ENCODE results near the gene CREB3.

CREB3 gene

DNA sequence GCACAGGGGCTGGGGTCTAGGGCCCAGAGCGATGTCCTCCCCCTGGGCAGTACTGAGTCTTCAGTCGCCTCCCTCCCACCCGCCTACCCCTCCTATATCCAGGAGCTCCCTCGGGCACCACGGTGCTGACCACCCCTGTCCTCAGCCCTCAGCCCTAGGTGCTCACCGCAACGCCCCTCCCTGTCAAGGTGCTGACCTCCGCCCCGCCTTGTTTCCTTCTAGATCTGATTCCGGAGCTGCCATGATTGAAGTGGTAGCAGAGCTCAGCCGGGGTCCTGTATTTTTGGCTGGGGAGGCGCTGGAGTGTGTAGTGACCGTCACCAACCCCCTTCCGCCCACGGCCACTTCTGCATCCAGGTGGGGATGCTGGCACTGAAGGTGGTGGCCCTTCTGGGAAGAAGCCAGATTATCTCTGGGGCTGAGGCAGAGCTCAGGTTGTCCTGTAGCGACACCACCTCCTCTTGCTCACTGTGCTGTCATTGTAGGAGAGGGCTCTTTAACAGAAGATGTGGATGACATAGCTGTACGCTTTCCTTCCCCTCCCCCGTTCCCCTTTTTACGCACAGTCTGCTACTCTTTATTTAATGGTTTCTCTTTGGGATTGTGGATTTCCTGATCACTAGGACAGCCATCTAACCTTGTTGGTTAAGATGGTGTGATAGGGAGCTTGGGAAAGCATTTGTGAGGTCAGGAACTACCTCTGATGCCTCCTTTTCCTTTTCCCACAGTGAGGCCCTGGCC is 17.2 kb downstream of the CREB3 start:
- no peak for DNase-seq

DNA sequence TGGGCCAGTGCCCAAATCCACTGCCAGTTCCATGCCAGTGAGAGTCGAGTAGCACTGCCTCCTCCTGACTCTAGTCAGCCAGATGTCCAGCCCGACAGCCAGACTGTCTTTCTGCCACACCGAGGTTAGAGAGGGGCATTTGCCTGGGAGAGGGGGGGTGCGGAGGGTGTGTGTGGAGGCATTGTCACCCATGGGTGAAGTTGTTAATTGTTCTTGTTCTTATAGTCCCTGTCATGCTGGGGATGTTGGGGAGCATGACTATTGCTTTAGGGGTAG is 17.7 kb downstream of the CREB3 start:
- no peak for DNase-seq

DNA sequence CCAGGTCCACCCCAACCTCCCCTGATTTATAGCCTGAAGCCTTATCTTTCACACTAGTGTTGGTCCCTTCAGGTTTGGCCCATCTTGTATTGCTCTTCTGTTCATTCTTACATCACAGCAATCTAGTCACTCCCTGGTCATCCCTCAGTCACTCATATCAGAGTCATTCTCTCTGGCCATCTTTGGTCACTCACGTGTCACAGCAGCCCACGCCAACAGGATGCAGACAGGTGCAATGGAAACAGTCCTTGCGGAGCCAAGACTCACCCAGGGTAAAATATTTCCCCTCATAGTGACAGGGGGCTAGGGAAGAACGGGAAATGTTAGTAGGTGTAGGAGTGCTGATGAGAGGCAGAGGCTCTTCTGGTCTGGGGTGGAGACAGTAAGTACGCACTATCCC is 21.0 kb downstream of the CREB3 start:
- DNase-seq: no peak

DNA sequence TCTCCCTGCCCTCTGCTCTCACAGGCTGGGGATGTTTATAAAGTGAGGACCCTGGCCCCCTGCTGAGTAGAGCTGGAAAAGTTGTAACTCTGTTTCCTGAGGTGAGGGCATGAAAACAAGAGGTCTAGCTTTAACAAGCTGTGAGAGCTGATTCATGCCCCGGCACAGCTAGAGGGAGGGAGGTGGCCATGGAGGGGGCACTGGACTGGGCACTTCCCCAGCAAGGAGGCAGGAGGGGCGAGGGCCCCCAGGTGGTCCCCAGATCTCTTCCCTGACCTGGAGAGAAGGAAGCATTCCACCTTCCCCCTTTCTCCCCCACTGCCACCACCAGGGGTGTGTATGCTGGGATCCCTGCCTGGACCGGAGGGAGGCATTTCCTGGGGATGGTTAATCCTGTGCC is 21.8 kb downstream of the CREB3 start, which contains the start of gene MSMP:
TSS of gene MSMP (minus strand) at position 13 of the 400 bp plus-strand sequence. CDS start 147 bp downstream, outside the sequence.
- DNase-seq: no peak

DNA sequence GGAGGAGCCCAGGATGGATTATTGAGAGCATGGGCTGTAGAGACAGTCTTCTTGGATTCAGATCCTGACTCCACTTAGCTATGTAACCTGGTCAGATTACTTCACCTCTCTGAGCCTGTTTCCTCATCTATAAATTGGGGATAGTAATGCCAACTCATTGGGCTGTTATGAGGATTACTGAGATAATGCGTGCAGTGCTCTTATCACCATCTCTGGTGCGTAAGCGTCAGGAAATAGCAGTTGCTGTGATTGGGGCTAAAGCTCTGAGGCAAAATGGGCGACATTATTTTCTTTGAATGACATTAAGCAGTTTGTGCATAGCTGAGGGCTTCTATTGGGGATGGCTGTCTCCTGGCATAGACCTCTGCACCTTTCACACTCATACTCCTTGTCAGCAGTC is 22.6 kb downstream of the CREB3 start:
- no peak for DNase-seq

GRCh38 chr9:35756275-35757225 is 24.1 kb downstream of the CREB3 start:
- no peak for DNase-seq

- no peak for DNase-seq
These were observed 24.9 kb downstream of the CREB3 start for GRCh38 chr9:35757226-35757891.

- no peak for DNase-seq
These were observed 25.4 kb downstream of the CREB3 start for GRCh38 chr9:35757892-35758275.

- DNase-seq: no peak
These were observed 26.1 kb downstream of the CREB3 start for GRCh38 chr9:35758475-35759050.

DNA sequence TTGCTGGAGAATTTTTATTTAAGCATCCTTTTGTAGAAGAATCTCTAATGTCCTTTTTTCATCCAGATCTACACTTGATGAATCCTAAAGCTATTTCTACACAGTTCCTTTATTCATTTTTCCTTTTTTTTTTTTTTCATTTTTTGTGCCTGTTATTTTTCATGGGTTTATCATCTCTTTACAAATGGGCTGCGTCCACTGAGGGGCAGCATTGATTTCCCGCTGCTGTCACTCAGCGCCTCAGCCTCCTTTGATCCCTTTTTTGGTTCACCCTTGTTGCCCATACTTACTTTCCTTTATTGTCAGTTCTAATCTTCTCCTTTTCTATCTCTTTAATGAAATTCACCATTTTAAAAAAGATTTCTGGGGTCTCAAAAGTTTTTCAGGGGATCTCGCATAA is 27.3 kb downstream of the CREB3 start:
- no peak for DNase-seq

DNA sequence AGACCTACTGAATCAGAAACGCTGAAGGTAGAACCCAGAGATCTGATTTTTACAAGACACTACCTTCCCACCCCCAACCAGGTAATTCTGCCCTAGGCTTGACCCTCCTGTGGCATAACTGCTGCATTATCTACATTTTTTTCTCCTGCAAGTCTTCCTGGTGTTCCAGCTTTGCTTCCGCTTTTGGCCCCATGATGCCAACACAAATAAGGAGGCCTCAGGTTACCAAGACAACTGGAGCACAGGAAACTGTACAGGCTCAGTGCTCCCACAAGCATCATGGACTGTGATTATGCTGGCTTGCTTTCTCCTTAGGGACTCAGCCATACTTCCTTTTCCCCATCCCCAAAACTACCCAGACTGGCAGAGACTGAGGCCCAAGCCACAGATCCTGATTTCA is 28.2 kb downstream of the CREB3 start:
- DNase-seq: peak; percentile 24

DNA sequence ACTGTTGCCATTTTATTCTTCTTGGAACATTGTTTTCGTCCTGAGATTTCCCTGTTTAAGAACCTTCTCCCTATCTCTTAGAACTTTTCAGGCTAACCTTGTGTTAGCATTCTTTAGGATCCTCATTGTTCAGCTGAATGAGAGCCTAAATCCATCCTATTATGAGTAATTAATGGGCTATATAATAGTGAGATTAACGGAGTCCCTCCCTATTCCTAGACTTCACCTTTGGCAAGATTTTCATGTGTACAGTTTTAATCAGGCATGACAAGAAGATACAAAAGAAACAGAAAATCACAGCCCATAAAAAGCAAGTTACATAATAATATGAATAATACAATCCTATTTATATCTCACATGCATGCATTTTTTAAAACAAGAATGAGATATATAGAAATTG is 30.7 kb downstream of the CREB3 start:
- no peak for DNase-seq

- no peak for DNase-seq
These were observed 31.3 kb downstream of the CREB3 start for GRCh38 chr9:35763803-35764202.

DNA sequence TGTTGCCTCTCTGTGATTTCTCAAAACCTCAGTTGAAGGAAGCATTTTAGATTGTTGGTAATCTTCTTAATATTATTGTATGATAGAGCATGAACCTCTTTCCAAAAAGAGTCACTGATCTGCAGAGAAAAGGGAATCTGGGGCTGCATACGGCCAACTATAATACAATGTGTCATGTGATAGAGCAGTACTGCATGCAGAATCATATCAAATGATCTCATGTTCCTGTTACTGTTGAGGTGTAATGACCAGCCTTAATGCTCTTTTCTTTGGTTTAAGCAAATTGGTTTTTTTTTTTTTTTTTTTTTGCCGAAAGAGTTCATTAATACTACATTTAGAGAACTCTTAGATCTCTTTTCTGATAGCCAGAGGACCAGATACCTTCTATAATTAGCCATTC is 34.5 kb downstream of the CREB3 start:
- no peak for DNase-seq

DNA sequence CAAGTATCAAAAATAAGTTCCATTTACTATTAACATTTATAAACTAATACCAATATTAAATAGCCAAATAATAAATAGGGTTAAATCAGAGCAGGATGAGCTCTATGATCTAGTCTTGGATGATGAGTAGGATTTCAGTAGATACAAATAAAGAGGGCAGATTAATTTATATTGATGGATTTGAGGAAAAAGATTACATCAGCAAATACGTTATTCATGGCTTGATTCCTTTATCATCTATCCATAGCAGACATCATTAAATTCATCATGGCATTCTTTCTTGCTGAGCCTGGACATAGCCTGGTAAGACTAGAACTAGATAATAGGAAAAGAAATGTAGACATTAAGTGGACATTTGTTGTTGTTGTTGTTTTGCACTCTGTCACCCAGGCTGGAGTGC is 35.0 kb downstream of the CREB3 start:
- no peak for DNase-seq

DNA sequence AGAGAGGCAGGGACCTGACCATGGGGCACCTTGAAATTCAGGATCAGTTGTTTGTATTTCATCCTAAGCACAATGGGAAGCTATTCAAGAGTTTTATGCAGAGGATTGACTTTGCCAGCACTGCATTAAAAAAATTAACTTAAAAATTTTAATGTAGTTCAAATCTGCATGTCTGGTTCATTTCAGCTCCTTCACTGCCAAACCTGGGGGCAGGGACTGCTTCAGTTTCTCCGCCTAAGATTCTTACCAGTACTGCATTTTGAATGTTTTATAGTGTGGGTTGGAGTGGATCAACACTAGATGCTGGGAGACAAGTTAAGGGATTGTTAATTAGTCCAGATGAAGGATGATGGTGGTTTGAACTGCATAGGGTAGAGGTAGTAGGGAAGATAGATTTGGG is 37.3 kb downstream of the CREB3 start:
- DNase-seq: no peak

- no peak for DNase-seq
These were observed 38.6 kb downstream of the CREB3 start for GRCh38 chr9:35771075-35771433.

- no peak for DNase-seq
These were observed 39.1 kb downstream of the CREB3 start for GRCh38 chr9:35771534-35771933.

DNA sequence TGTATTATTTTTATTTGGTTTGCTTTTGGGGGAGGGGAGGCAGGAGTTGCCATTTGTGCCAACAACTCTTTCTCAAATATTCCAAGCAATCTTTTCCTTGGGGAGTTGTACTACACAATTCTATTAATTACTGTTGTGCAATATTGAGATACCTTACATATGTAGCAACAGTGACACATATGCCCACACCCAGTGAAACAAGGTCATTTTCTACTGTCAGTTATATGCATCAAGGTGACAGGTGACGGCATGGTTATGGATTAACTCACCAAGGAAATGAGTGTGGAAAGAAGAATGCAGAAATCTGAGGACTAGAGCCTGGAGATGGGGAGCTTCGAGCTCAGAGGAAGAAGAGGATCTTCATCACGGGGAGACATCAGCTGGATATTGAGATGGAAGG is 39.5 kb downstream of the CREB3 start:
- DNase-seq: no peak

DNA sequence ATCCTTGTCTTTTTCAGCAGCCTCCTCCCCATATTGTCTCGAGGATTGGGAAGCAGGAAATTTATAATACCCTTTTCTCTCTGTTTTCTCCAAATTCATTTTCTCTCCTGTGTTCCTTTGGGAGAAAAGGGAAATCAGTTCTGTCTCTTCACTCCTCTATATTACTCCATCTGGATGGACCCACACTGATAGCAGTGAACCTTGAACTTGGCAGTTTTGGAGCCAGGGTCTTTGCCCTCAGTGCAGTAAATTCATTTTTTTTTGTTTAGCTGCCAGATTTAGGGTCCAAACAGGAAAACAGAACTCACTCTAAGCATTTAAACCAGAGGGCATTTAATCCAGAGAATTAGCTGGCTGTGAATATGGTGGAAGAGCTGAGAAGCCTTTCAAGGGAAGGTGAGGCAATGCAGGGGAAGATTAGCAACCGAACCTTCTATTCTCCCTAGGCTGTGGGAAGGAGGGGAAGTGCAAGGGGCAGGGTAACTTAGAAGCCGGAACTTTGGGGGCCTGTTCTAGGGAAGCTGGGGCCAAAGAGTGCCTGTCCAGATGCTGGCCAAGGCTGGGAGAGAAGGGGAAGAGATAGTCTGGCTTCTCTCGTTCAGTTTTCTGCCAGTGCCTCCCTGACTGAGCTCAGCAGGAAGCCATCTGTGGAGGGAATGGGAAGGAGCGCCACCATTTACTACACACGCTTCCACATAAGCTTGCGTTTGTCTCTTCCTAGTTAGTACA is 42.6 kb downstream of the CREB3 start:
- DNase-seq: no peak

DNA sequence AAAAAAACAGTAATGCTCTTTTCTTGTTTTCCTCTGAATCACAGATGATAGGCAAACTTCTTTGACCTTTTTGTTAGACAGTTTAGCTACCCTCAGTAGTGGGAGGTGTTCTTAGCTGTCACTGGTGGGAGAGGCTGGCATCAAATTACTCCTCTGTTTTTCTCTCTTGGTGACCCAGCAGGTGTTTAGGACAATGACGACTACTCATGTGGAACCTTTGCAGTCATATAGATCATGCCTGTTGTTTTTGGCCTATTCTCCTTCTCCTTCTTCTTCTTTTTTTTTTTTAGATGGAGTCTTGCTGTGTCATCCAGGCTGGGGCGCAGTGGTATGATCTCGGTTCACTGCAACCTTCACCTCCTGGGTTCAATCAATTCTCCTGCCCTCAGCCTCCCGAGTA is 43.6 kb downstream of the CREB3 start:
- no peak for DNase-seq

GRCh38 chr9:35778496-35778895 is 46.0 kb downstream of the CREB3 start:
- no peak for DNase-seq

DNA sequence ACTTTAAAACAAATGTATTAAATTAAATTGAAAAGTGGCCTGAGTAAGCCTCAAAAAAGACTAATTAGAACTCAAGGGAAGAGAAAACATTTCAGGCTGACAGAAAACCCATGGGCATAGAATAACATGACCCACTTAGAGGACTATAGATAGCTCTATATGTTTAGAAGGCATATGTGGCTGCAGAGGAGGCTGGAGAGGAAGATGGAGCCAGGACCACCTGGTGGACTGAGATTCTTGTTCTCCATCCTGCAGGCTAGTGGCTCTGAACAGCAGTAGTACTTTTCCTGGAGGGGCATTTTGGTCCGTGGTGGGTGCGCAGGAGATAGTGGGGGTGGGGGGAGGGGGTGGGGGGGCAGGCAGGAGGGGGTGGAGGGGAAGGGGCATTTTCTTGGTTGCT is 48.6 kb downstream of the CREB3 start:
- no peak for DNase-seq
